K562 (cell line): ENCODE results near the gene SLC25A10. TPM values are rescaled to one million over a fixed set of nuclear protein-coding genes. Genes with fewer than 3 reads are reported as not detected.

Experiments
- ATF6 ChIP-seq: sonication (generic); formaldehyde crosslinking; IDR thresholded peaks from 2 replicates; pipeline ENCODE4 v1.4.0; 2020; ENCODE audit warnings: mild to moderate bottlenecking, missing genetic modification reagents
- CCNT2 ChIP-seq: IDR thresholded peaks from 2 replicates; pipeline ENCODE4 v1.6.1; 2011; ENCODE audit warnings: borderline replicate concordance, low read depth, mild to moderate bottlenecking, moderate library complexity, mixed read lengths, low read length; ENCODE audit not compliant: insufficient read length; ENCODE audit errors: extremely low read depth
- CTBP1 ChIP-seq: fragments of 450-650 bp; IDR thresholded peaks from 2 replicates; pipeline ENCODE4 v1.6.1; 2016; ENCODE audit warnings: borderline replicate concordance
- FOS ChIP-seq: IDR thresholded peaks from 3 replicates; pipeline ENCODE4 v1.6.1; 2011; ENCODE audit not compliant: insufficient read length; ENCODE audit errors: extremely low read depth
- HSF4 ChIP-seq: fragments of 250-450 bp; sonication (Bioruptor Pico); IDR thresholded peaks from 2 replicates; pipeline ENCODE4 v2.1.2; 2022; ENCODE audit warnings: mild to moderate bottlenecking, moderate library complexity, borderline replicate concordance
- PKNOX1 ChIP-seq: fragments of 450-650 bp; IDR thresholded peaks from 2 replicates; pipeline ENCODE4 v1.6.1; 2016
- USF2 ChIP-seq: sonication (generic); formaldehyde crosslinking; IDR thresholded peaks from 2 replicates; pipeline ENCODE4 v1.5.0; 2020; ENCODE audit warnings: missing genetic modification reagents
- ZNF239 ChIP-seq: fragments of 250-450 bp; sonication (Bioruptor Pico); IDR thresholded peaks from 2 replicates; pipeline ENCODE4 v1.4.0; 2020; ENCODE audit warnings: mild to moderate bottlenecking
- polyA plus RNA-seq, 8 experiments: library from polyadenylated mRNA; depleted of rRNA in 4 of 8; stranded (reverse) in 5 of 8; unstranded in 3 of 8; fragments of >200 nt; fragmentation: Nextera tagmentation in 2 of 8; fragmentation: Illumina TruSeq in 1 of 8; extraction: Ambion mirVana in 2 of 8; extraction: Trizol in 1 of 8; gene quantifications; 2 replicates each; pipeline versions ENCODE4 v1.2.1 to v1.2.3, GENCODE V29; 2011 to 2014; ENCODE audit warnings: inconsistent platforms in 1 of 8, missing spikeins in 1 of 8
- total RNA-seq, 7 experiments: library from RNA; depleted of rRNA in 6 of 7; stranded (reverse); fragments of >200 nt in 6 of 7; fragmentation: Illumina TruSeq in 2 of 7; extraction: Trizol in 2 of 7; gene quantifications; 2 replicates each; pipeline versions ENCODE4 v1.2.1 to v1.2.3, GENCODE V29; 2011 to 2021; ENCODE audit warnings: low replicate concordance in 1 of 7

Gene SLC25A10
- total and polyA plus RNA-seq, 9 of the 15 experiments (the other 6 are each of a cell fraction or from before 2014, with no cell fraction given), result 0.10 to 85.6 (median 34.3) TPM

GRCh38 chr17:81717766-81718089, 5.6 kb downstream of the SLC25A10 start (continued):
- TF ChIP-seq USF2, result no peak
- TF ChIP-seq CTBP1, result no peak
- no peak for TF ChIP-seq ZNF239 (CRISPR knock-in tag)
- no peak for TF ChIP-seq CCNT2
- TF ChIP-seq PKNOX1, result no peak
- no peak for TF ChIP-seq ATF6
- no peak for TF ChIP-seq HSF4 (CRISPR knock-in tag)
- TF ChIP-seq FOS, result no peak
